ENCODE results near the gene IKZF1. TPM values are rescaled to one million over a fixed set of nuclear protein-coding genes. Genes with fewer than 3 reads are reported as not detected.

Gene IKZF1
- total and polyA plus RNA-seq, 9 of the 15 experiments (the other 6 are each of a cell fraction or from before 2014, with no cell fraction given) = 12.6 to 85.3 (median 44.7) TPM

DNA sequence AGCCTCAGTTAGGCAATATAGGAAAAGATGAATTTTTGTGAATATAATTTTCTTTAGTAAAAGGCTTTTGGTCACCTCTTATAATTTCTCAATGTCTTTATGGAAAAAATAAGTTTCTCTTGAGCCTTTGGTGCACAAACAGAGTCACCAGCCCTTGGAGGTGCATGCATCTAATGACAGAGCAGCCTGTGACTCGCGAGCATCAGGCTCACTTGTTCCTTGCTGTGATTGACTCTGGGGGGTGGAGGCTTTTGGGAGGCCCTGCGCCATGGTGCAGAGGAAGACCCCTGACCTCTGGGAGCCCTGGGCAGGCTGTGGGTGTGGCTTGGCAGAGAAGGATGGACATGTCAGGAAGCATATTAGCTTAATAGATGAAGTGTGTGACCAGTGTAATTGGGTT, 85.4 kb downstream of the IKZF1 start:
- Histone ChIP-seq H2AFZ (ENCODE audit: low read depth, low read length) (no peak overlapping the region), H3K79me2 (ENCODE audit: control insufficient read depth, insufficient read depth, low read length) (no peaks in the 10 kb centered on the region), H3K9ac (ENCODE audit: insufficient read depth in 1 of 2, low read depth in 2 of 2, low read length in 2 of 2) (no peak overlapping the region), H3K9me3 (replicated peaks; ENCODE audit: control insufficient read depth, insufficient read depth, low read depth, low read length) (no peaks in the 10 kb centered on the region), H3K4me2 (ENCODE audit: insufficient read depth, low read length) (no peak overlapping the region), H4K20me1 (replicated peaks; ENCODE audit: control insufficient read depth, insufficient read depth, low read length) (no peaks in the 10 kb centered on the region), H3K9me1 (ENCODE audit: control insufficient read depth, insufficient read depth, low read length) (no peaks in the 10 kb centered on the region), H3K36me3 (ENCODE audit: control insufficient read depth, insufficient read depth, low read length) (peaks cover 95% of the 10 kb centered on the region), H3K27ac (ENCODE audit: extremely low read depth, low read depth, low read length) (no peak overlapping the region), H3K4me3 (no peak overlapping the region), H3K4me1 (replicated peaks in 1 of 2; ENCODE audit: control insufficient read depth in 2 of 2, insufficient read depth in 2 of 2, low read length in 2 of 2) (peaks cover 12 to 14% of the 10 kb centered on the region in 2 experiments; a peak in 3 of 5 replicates), H3K27me3 (ENCODE audit: control insufficient read depth in 2 of 2, insufficient read depth in 2 of 2, low read length in 2 of 2) (no peaks in the 10 kb centered on the region)
- in situ Hi-C loops (cut with MboI) = no loop called here
- intact Hi-C loops (cut with micrococcal nuclease) = no loop called here
- DNase-seq (ENCODE audit: extremely low read depth in 1 of 4, low spot score in 3 of 4) (no peak), ATAC-seq (no peak), FAIRE-seq (no peak)
- 87% methylated on average over 3 of the region's 3 CpGs for WGBS (ENCODE audit: insufficient coverage, low coverage, missing lambda C conversion rate)
- BruUV-seq (replicated peaks) = no TSS peak
- CTCF ChIA-PET (ENCODE audit: low intra/inter-chr PET ratio) = no interaction called here
- TF ChIP-seq ZNF212 (CRISPR knock-in tag; IDR thresholded peaks at IDR 0.05) (no peak), RBM39 (optimal IDR thresholded peaks at IDR 0.05; ENCODE audit: low read depth, low read length) (no peak), GATAD2B (IDR thresholded peaks at IDR 0.05; ENCODE audit: borderline replicate concordance) (no peak), MTA2 (IDR thresholded peaks at IDR 0.05; ENCODE audit: low read depth) (no peak), ATF7 (IDR thresholded peaks at IDR 0.05) (no peak), NONO (IDR thresholded peaks at IDR 0.05; ENCODE audit: low read depth in 2 of 2, low read length in 1 of 2) (no peak), BDP1 (IDR thresholded peaks at IDR 0.05; ENCODE audit: insufficient read depth, insufficient read length) (no peak), MECOM (CRISPR knock-in tag; IDR thresholded peaks at IDR 0.05) (no peak), ZFP36 (IDR thresholded peaks at IDR 0.05; ENCODE audit: low read depth, low read length, partially characterized antibody) (no peak), ZNF165 (CRISPR knock-in tag; IDR thresholded peaks at IDR 0.05; ENCODE audit: borderline replicate concordance) (no peak)
- TF ChIP-seq, protein P1, sequence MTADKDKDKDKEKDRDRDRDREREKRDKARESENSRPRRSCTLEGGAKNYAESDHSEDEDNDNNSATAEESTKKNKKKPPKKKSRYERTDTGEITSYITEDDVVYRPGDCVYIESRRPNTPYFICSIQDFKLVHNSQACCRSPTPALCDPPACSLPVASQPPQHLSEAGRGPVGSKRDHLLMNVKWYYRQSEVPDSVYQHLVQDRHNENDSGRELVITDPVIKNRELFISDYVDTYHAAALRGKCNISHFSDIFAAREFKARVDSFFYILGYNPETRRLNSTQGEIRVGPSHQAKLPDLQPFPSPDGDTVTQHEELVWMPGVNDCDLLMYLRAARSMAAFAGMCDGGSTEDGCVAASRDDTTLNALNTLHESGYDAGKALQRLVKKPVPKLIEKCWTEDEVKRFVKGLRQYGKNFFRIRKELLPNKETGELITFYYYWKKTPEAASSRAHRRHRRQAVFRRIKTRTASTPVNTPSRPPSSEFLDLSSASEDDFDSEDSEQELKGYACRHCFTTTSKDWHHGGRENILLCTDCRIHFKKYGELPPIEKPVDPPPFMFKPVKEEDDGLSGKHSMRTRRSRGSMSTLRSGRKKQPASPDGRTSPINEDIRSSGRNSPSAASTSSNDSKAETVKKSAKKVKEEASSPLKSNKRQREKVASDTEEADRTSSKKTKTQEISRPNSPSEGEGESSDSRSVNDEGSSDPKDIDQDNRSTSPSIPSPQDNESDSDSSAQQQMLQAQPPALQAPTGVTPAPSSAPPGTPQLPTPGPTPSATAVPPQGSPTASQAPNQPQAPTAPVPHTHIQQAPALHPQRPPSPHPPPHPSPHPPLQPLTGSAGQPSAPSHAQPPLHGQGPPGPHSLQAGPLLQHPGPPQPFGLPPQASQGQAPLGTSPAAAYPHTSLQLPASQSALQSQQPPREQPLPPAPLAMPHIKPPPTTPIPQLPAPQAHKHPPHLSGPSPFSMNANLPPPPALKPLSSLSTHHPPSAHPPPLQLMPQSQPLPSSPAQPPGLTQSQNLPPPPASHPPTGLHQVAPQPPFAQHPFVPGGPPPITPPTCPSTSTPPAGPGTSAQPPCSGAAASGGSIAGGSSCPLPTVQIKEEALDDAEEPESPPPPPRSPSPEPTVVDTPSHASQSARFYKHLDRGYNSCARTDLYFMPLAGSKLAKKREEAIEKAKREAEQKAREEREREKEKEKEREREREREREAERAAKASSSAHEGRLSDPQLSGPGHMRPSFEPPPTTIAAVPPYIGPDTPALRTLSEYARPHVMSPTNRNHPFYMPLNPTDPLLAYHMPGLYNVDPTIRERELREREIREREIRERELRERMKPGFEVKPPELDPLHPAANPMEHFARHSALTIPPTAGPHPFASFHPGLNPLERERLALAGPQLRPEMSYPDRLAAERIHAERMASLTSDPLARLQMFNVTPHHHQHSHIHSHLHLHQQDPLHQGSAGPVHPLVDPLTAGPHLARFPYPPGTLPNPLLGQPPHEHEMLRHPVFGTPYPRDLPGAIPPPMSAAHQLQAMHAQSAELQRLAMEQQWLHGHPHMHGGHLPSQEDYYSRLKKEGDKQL (CRISPR knock-in tag; IDR thresholded peaks at IDR 0.05; ENCODE audit: borderline replicate concordance) = no peak
- POLR2A ChIA-PET = no interaction called here
